GM12878 (cell line): ENCODE measurements around the gene SMG6. TPM values are rescaled to one million over a fixed set of nuclear protein-coding genes. Genes with fewer than 3 reads are reported as not detected.

ENCODE experiments used
- ATAC-seq: fragments of 200-7000 bp; cut with Tn5 transposase; 3 replicates; pipeline ENCODE4 v1.9.1; 2020; ENCODE audit warnings: mild to moderate bottlenecking, moderate library complexity
- BruUV-seq: library from RNA; stranded (reverse); fragments of 400-500 nt; replicated peaks from 2 replicates; lab custom pipeline; 2021; lab: Mats Ljungman, UMichigan
- CTCF ChIA-PET: fragments of 300-600 bp; sonication (Branson Sonifier 250); formaldehyde crosslinking; extraction: SDS; loops from one replicate; lab custom pipeline; 2021; ENCODE audit warnings: inconsistent platforms; lab: Yijun Ruan, JAX
- POLR2A ChIA-PET: fragments of 350-600 bp; formaldehyde crosslinking; extraction: SDS; loops from one replicate; lab custom pipeline; 2021; ENCODE audit warnings: inconsistent platforms; lab: Charles Lee
- RAD21 ChIA-PET: fragments of 300-600 bp; sonication (Branson Sonifier 250); formaldehyde crosslinking; loops from one replicate; lab custom pipeline; 2023; ENCODE audit warnings: antibody characterized with exemption; ENCODE audit not compliant: unreplicated experiment; lab: Charles Lee
- SMC1A ChIA-PET: fragments of 300-600 bp; sonication (Branson Sonifier 250); formaldehyde crosslinking; loops from one replicate; lab custom pipeline; 2023; ENCODE audit not compliant: unreplicated experiment, uncharacterized antibody; lab: Charles Lee
- DNase-seq: peaks from one replicate; pipeline ENCODE4 v3.0.0-alpha.2; 2011; ENCODE audit warnings: low read depth, low spot score
- FAIRE-seq: peaks from 3 replicates; lab custom pipeline; 2011; peaks lifted over from hg19 to GRCh38; lab: Jason Lieb, UNC
- H2AFZ ChIP-seq: 2 replicates; pipeline ENCODE4 v1.6.0; 2011; ENCODE audit warnings: low read depth, low read length, control low read depth; ENCODE audit not compliant: control insufficient read depth
- H3K27ac ChIP-seq: 2 replicates; pipeline ENCODE4 v1.5.1; 2011; ENCODE audit warnings: control low read depth; ENCODE audit not compliant: control insufficient read depth, insufficient read depth
- H3K27me3 ChIP-seq, 2 experiments: replicated peaks in 1 of 2; 2 replicates each; pipeline versions ENCODE4 v1.6.0 to v1.6.1; 2011; ENCODE audit warnings: low read length in 1 of 2; ENCODE audit not compliant: control insufficient read depth in 2 of 2, insufficient read depth in 2 of 2
- H3K36me3 ChIP-seq, 2 experiments: 2 replicates each; pipeline ENCODE4 v1.5.1; 2011; ENCODE audit warnings: low read length in 1 of 2; ENCODE audit not compliant: control insufficient read depth in 2 of 2, insufficient read depth in 2 of 2
- H3K4me1 ChIP-seq: 2 replicates; pipeline ENCODE4 v1.6.1; 2011; ENCODE audit warnings: mild to moderate bottlenecking, low read length, moderate library complexity, mixed read lengths; ENCODE audit not compliant: control insufficient read depth, insufficient read depth
- H3K4me2 ChIP-seq: 2 replicates; pipeline ENCODE4 v1.6.0; 2011; ENCODE audit warnings: control low read depth; ENCODE audit not compliant: control insufficient read depth, insufficient read depth
- H3K4me3 ChIP-seq: fragments of 200-600 bp; sonication (generic); 2 replicates; pipeline ENCODE4 v1.5.1; 2016
- H3K79me2 ChIP-seq: 2 replicates; pipeline ENCODE4 v1.6.0; 2011; ENCODE audit warnings: low read length; ENCODE audit not compliant: control insufficient read depth, insufficient read depth
- H3K9ac ChIP-seq: 2 replicates; pipeline ENCODE4 v1.8.0; 2011; ENCODE audit warnings: low read length, control low read depth, mixed read lengths; ENCODE audit not compliant: control insufficient read depth, insufficient read depth
- H3K9me3 ChIP-seq: replicated peaks from 3 replicates; pipeline ENCODE4 v1.5.1; 2011; ENCODE audit warnings: mild to moderate bottlenecking, low read length; ENCODE audit not compliant: control insufficient read depth, insufficient read depth
- H4K20me1 ChIP-seq: 2 replicates; pipeline ENCODE4 v1.6.0; 2011; ENCODE audit not compliant: control insufficient read depth, insufficient read depth
- CBFB ChIP-seq: IDR thresholded peaks from 2 replicates; pipeline ENCODE4 v1.6.1; 2016; ENCODE audit warnings: antibody characterized with exemption, low read depth
- CHD1 ChIP-seq: IDR thresholded peaks from 2 replicates; pipeline ENCODE4 v1.6.1; 2012; ENCODE audit warnings: low read depth, low read length, improper control_type of control experiment
- CHD4 ChIP-seq: fragments of 200-600 bp; sonication (generic); IDR thresholded peaks from 2 replicates; pipeline ENCODE4 v1.6.1; 2016; ENCODE audit warnings: mild to moderate bottlenecking
- CTCF ChIP-seq, 3 experiments: IDR thresholded peaks in 2 of 3; conservative IDR thresholded peaks in 1 of 3; 2 replicates each; pipeline ENCODE4 v1.5.1; 2011; ENCODE audit warnings: low read depth in 3 of 3, low read length in 3 of 3, mild to moderate bottlenecking in 3 of 3, control low read depth in 2 of 3, moderate library complexity in 2 of 3, inconsistent platforms in 1 of 3, mixed read lengths in 1 of 3; ENCODE audit not compliant: control insufficient read depth in 2 of 3, insufficient read depth in 1 of 3; ENCODE audit errors: extremely low read depth in 1 of 3
- E2F8 ChIP-seq: fragments of 450-650 bp; IDR thresholded peaks from 2 replicates; pipeline ENCODE4 v1.6.1; 2018; ENCODE audit warnings: mild to moderate bottlenecking, low read depth, moderate library complexity; ENCODE audit not compliant: partially characterized antibody
- EGR1 ChIP-seq, 2 experiments: IDR thresholded peaks; 1 replicate in 1 of 2; 2 replicates in 1 of 2; pipeline ENCODE4 v1.6.1; 2011 to 2012; ENCODE audit warnings: low read depth in 2 of 2, low read length in 2 of 2, borderline replicate concordance in 1 of 2, mild to moderate bottlenecking in 1 of 2, moderate library complexity in 1 of 2
- POLR2AphosphoS2 ChIP-seq: IDR thresholded peaks from 2 replicates; pipeline ENCODE4 v1.6.1; 2011; ENCODE audit warnings: low read depth, mild to moderate bottlenecking, low read length, improper control_type of control experiment, moderate library complexity
- POU2F2 ChIP-seq: IDR thresholded peaks from 3 replicates; pipeline ENCODE4 v1.6.1; 2011; ENCODE audit warnings: low read depth, mild to moderate bottlenecking, low read length, borderline replicate concordance
- SMC3 ChIP-seq: IDR thresholded peaks from 2 replicates; pipeline ENCODE4 v1.6.1; 2011; ENCODE audit warnings: low read length, improper control_type of control experiment, borderline replicate concordance
- TBL1XR1 ChIP-seq: IDR thresholded peaks from 2 replicates; pipeline ENCODE4 v1.6.1; 2012; ENCODE audit warnings: low read depth, low read length, improper control_type of control experiment
- ZSCAN29 ChIP-seq: fragments of 450-650 bp; IDR thresholded peaks from 2 replicates; pipeline ENCODE4 v1.6.1; 2017; ENCODE audit warnings: mild to moderate bottlenecking, moderate library complexity
- WGBS: methylation state at CpG from one replicate; pipeline ENCODE4 v1.1.6; 2016; ENCODE audit warnings: low lambda C conversion rate; ENCODE audit not compliant: insufficient replicate concordance, insufficient coverage; ENCODE audit errors: missing lambda C conversion rate; 5-methylcytosine and 5-hydroxymethylcytosine counted together
- in situ Hi-C: fragments of 300-500 bp; cut with MboI; formaldehyde crosslinking; loops from 9 replicates; pipeline ENCODE4 v1.14.3; 2018; ENCODE audit warnings: mixed read lengths
- intact Hi-C: fragments of 100-400 bp; cut with micrococcal nuclease; formaldehyde crosslinking; loops from one replicate; pipeline ENCODE4 v1.14.2; 2022; ENCODE audit not compliant: unreplicated experiment
- polyA plus RNA-seq, 11 experiments: library from polyadenylated mRNA; depleted of rRNA in 4 of 11; unstranded in 6 of 11; stranded (reverse) in 5 of 11; fragments of >200 nt; fragmentation: Nextera tagmentation in 4 of 11; fragmentation: Illumina TruSeq in 1 of 11; extraction: Ambion mirVana in 4 of 11; extraction: Trizol in 1 of 11; gene quantifications; 1 replicate in 1 of 11; 2 replicates in 10 of 11; pipeline versions ENCODE4 v1.2.1 to v1.2.3, GENCODE V29; 2011 to 2016; ENCODE audit warnings: inconsistent platforms in 2 of 11, missing spikeins in 2 of 11, low read depth in 1 of 11
- total RNA-seq, 4 experiments: library from RNA; depleted of rRNA in 3 of 4; stranded (reverse); fragments of >200 nt in 3 of 4; fragmentation: Illumina TruSeq in 1 of 4; extraction: Trizol in 1 of 4; gene quantifications; 2 replicates each; pipeline versions ENCODE4 v1.2.1 to v1.2.3, GENCODE V29; 2013 to 2021

SMG6 gene
- total and polyA plus RNA-seq, 10 of the 15 experiments (the other 5 are each of a cell fraction or from before 2014, with no cell fraction given), result 0.58 to 28.7 (median 15.7) TPM

- intact Hi-C loops, result loop anchor here (1.0 to 5.0 kb wide), 2 partner anchors 33 to 111 kb away; no protein-coding TSS in a partner anchor
- 14% methylated on average over 65 of the region's 78 CpGs for WGBS
- FAIRE-seq (peak; percentile 41), DNase-seq (no peak), ATAC-seq (peak; percentile 56)
- RAD21 ChIA-PET, result interaction anchor here (0.7 to 8.4 kb wide), 24 partner anchors 10 to 277 kb away, joined by 3 to 271 read pairs (median 6); partner anchors contain the start of gene TSR1
- Histone ChIP-seq H3K36me3 (peaks cover 15 to 24% of the 10 kb centered on the region in 2 experiments), H3K9ac (peak overlapping the region; percentile 80), H3K4me1 (peaks cover 41% of the 10 kb centered on the region), H4K20me1 (no peaks in the 10 kb centered on the region), H3K27me3 (no peaks in the 10 kb centered on the region), H2AFZ (peak overlapping the region; percentile 17; the same call in 1 of the 2 replicates), H3K4me3 (peak overlapping the region; percentile 95), H3K9me3 (no peaks in the 10 kb centered on the region; the same call in 2 of the 3 replicates), H3K27ac (peak overlapping the region; percentile 84), H3K4me2 (peak overlapping the region; percentile 81), H3K79me2 (peaks cover 59% of the 10 kb centered on the region)
- POLR2A ChIA-PET, result interaction anchor here (0.6 to 6.7 kb wide), 19 partner anchors 10 to 337 kb away, joined by 3 to 61 read pairs (median 4); no protein-coding TSS in a partner anchor
- in situ Hi-C loops, result no loop called here
- SMC1A ChIA-PET, result interaction anchor here (0.9 to 8.6 kb wide), 25 partner anchors 11 to 295 kb away, joined by 3 to 141 read pairs (median 6); no protein-coding TSS in a partner anchor
- CTCF ChIA-PET, result interaction anchor here (0.6 to 8.4 kb wide), 34 partner anchors 10 to 277 kb away, joined by 3 to 265 read pairs (median 4); partner anchors contain the start of gene TSR1
- no TSS peak for BruUV-seq
- TF ChIP-seq TBL1XR1 (peak; percentile 42; the same call in 1 of the 2 replicates), E2F8 (no peak), SMC3 (peak; percentile 68; the same call in 1 of the 2 replicates), CHD1 (no peak), EGR1 (IDR thresholded peaks at IDR 0.05; ENCODE audit: borderline replicate concordance in 1 of 2, low read depth in 2 of 2, low read length in 2 of 2) (0 out of 3 replicates have a peak, but pooled peaks of 1 of the 2 experiments have one; percentile 27), POLR2AphosphoS2 (peak; percentile 42; the same call in 1 of the 2 replicates), CHD4 (no peak), ZSCAN29 (0 out of 2 replicates have a peak, but pooled peaks have one; percentile 19), CTCF (IDR thresholded peaks at IDR 0.05 in 2 of 3, conservative IDR thresholded peaks at IDR 0.05 in 1 of 3; ENCODE audit: control insufficient read depth in 2 of 3, extremely low read depth in 1 of 3, insufficient read depth in 1 of 3, low read depth in 3 of 3, low read length in 3 of 3) (peak; percentile 72 to 90 (median 88); a peak in 5 of 6 replicates), POU2F2 (peak; percentile 14; the same call in 1 of the 3 replicates), CBFB (0 out of 2 replicates have a peak, but pooled peaks have one; percentile 41)
Measured at GRCh38 chr17:2058586-2059546, 244.7 kb downstream of the SMG6 start.
